Measurements from ENCODE around the gene DLG2.

DNA sequence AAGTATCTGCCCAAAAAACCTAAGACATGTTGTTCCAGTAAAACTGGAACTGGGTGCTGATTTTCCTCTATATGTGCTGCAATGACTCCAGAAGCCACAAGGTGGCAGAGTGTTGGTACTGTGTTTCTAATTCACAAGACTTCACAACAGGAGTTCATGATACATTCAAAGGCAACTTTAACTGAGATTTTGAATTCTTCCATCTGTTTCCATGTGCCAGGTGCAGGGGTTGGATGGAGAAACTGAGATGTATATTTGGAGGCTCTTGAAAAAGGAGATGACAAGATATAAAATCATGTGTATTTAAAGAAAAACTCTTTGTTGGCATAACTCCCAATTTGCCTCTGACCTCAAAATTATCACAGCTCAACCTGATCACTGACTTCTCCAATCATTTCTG lies 1242.4 kb downstream of the DLG2 start:
- TF ChIP-seq, protein P1, sequence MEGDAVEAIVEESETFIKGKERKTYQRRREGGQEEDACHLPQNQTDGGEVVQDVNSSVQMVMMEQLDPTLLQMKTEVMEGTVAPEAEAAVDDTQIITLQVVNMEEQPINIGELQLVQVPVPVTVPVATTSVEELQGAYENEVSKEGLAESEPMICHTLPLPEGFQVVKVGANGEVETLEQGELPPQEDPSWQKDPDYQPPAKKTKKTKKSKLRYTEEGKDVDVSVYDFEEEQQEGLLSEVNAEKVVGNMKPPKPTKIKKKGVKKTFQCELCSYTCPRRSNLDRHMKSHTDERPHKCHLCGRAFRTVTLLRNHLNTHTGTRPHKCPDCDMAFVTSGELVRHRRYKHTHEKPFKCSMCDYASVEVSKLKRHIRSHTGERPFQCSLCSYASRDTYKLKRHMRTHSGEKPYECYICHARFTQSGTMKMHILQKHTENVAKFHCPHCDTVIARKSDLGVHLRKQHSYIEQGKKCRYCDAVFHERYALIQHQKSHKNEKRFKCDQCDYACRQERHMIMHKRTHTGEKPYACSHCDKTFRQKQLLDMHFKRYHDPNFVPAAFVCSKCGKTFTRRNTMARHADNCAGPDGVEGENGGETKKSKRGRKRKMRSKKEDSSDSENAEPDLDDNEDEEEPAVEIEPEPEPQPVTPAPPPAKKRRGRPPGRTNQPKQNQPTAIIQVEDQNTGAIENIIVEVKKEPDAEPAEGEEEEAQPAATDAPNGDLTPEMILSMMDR (IDR thresholded peaks at IDR 0.05; ENCODE audit: low read depth, low read length): peak; percentile 88
- TF ChIP-seq EZH2phosphoT487 (IDR thresholded peaks at IDR 0.05; ENCODE audit: low read depth): no peak
